CD4-positive, alpha-beta T cell (primary cell): ENCODE results near the gene POT1. TPM values are rescaled to one million over a fixed set of nuclear protein-coding genes. Genes with fewer than 3 reads are reported as not detected.

Source experiments
- ATAC-seq: fragments of 200-7000 bp; cut with Tn5 transposase; one replicate; pipeline ENCODE4 v1.10.0; 2022; ENCODE audit warnings: mild to moderate bottlenecking; ENCODE audit not compliant: poor library complexity
- CTCF ChIA-PET: fragments of 350-600 bp; sonication (Branson Sonifier 250); formaldehyde crosslinking; loops from one replicate; lab custom pipeline; 2021; ENCODE audit warnings: antibody characterized with exemption, inconsistent platforms; lab: Charles Lee
- POLR2A ChIA-PET: fragments of 350-600 bp; sonication (Branson Sonifier 250); formaldehyde crosslinking; loops from one replicate; lab custom pipeline; 2021; ENCODE audit warnings: antibody characterized with exemption, inconsistent platforms; lab: Charles Lee
- DNase-seq, 14 experiments: peaks; one replicate each; pipeline ENCODE4 v3.0.0-alpha.2; 2013 to 2020; ENCODE audit warnings: mixed read lengths in 2 of 14
- H3K27ac ChIP-seq, 2 donors: one replicate each; pipeline versions ENCODE4 v1.5.1 to v1.7.0; 2013; ENCODE audit warnings: low read length in 2 of 2, low read depth in 1 of 2, mild to moderate bottlenecking in 1 of 2
- H3K27me3 ChIP-seq, 2 experiments: 1 replicate in 1 of 2; 2 replicates in 1 of 2; pipeline versions ENCODE4 v1.6.1 to v1.7.0; 2013; ENCODE audit warnings: low read length in 2 of 2, control low read depth in 1 of 2, mild to moderate bottlenecking in 1 of 2, moderate library complexity in 1 of 2; ENCODE audit not compliant: insufficient read depth in 2 of 2, control insufficient read depth in 1 of 2
- H3K36me3 ChIP-seq: one replicate; pipeline ENCODE4 v1.6.1; 2013; ENCODE audit warnings: low read length, control low read depth; ENCODE audit not compliant: insufficient read depth
- H3K4me1 ChIP-seq: one replicate; pipeline ENCODE4 v1.6.1; 2013; ENCODE audit warnings: low read length, control low read depth; ENCODE audit not compliant: insufficient read depth
- H3K4me3 ChIP-seq: one replicate; pipeline ENCODE4 v1.5.1; 2013; ENCODE audit warnings: mild to moderate bottlenecking, low read length, moderate library complexity
- H3K9me3 ChIP-seq, 2 experiments: 1 replicate in 1 of 2; 2 replicates in 1 of 2; pipeline versions ENCODE4 v1.6.1 to v1.7.0; 2013; ENCODE audit warnings: low read length in 2 of 2, mild to moderate bottlenecking in 2 of 2, control low read depth in 1 of 2, moderate library complexity in 1 of 2; ENCODE audit not compliant: control insufficient read depth in 1 of 2, insufficient read depth in 1 of 2
- H3K27ac Mint-ChIP-seq: one replicate; pipeline ENCODE4 v1.8.0; 2020; ENCODE audit warnings: mixed read lengths
- H3K27me3 Mint-ChIP-seq: one replicate; pipeline ENCODE4 v1.8.0; 2021; ENCODE audit warnings: mixed read lengths
- H3K36me3 Mint-ChIP-seq: one replicate; pipeline ENCODE4 v1.8.0; 2021; ENCODE audit warnings: low read depth, mixed read lengths
- H3K4me1 Mint-ChIP-seq: one replicate; pipeline ENCODE4 v1.8.0; 2021; ENCODE audit warnings: low read depth, mixed read lengths
- H3K4me3 Mint-ChIP-seq: one replicate; pipeline ENCODE4 v1.8.0; 2020; ENCODE audit warnings: mild to moderate bottlenecking, mixed read lengths
- H3K9me3 Mint-ChIP-seq: one replicate; pipeline ENCODE4 v1.8.0; 2020; ENCODE audit warnings: mixed read lengths
- CTCF ChIP-seq: fragments of 200-600 bp; IDR thresholded peaks from one replicate; pipeline ENCODE4 v1.8.0; 2022; ENCODE audit warnings: antibody characterized with exemption, mild to moderate bottlenecking
- intact Hi-C, 2 experiments: fragments of 100-400 bp; cut with DNase I in 1 of 2; cut with micrococcal nuclease in 1 of 2; formaldehyde crosslinking; loops; one replicate each; pipeline versions ENCODE4 v1.15.1 to v1.9.0; 2023 to 2025; cut with DNase I, micrococcal nuclease
- total RNA-seq, 174 experiments: library from RNA in 2 of 174; stranded (reverse) in 2 of 174; gene quantifications; one replicate each; pipeline ENCODE4 v1.2.3 and lab custom pipeline; 2021 to 2026

The POT1 gene
- total RNA-seq, 2 experiments from 2014 or later: 8.0 to 8.3 TPM

- ATAC-seq: no peak
- ChIA-PET POLR2A (no interaction called here), CTCF (no interaction called here)
- Histone ChIP-seq H3K36me3 (peaks cover 14% of the 10 kb centered on the region), H3K27ac (no peak overlapping the region), H3K4me1 (no peaks in the 10 kb centered on the region), H3K27me3 (no peaks in the 10 kb centered on the region), H3K4me3 (no peak overlapping the region), H3K9me3 (no peaks in the 10 kb centered on the region)
- TF ChIP-seq CTCF: no peak
- no peak overlapping the region for H3K27ac Mint-ChIP-seq
- H3K36me3 Mint-ChIP-seq: peaks cover 34% of the 10 kb centered on the region
- H3K9me3 Mint-ChIP-seq: no peaks in the 10 kb centered on the region
- H3K27me3 Mint-ChIP-seq: no peaks in the 10 kb centered on the region
- intact Hi-C loops: no loop called here
- H3K4me3 Mint-ChIP-seq: no peak overlapping the region
- DNase-seq: no peak
- peaks cover 43% of the 10 kb centered on the region for H3K4me1 Mint-ChIP-seq
Observed at GRCh38 chr7:124918662-124919061, 11.0 kb downstream of the POT1 start.

GRCh38 chr7:124915242-124915641, 14.4 kb downstream of the POT1 start:
- H3K27me3 Mint-ChIP-seq: no peaks in the 10 kb centered on the region
- DNase-seq (no peak), ATAC-seq (no peak)
- ChIA-PET POLR2A (interaction anchor here (0.5 kb wide), 1 partner anchor 59 kb away, joined by 5 read pairs; no protein-coding TSS in a partner anchor), CTCF (no interaction called here)
- peaks cover 17% of the 10 kb centered on the region for H3K36me3 ChIP-seq
- H3K27ac Mint-ChIP-seq: no peak overlapping the region
- no peaks in the 10 kb centered on the region for H3K9me3 ChIP-seq
- peaks cover 16% of the 10 kb centered on the region for H3K4me1 Mint-ChIP-seq
- H3K4me3 Mint-ChIP-seq: no peak overlapping the region
- intact Hi-C loops: no loop called here
- no peak overlapping the region for H3K27ac ChIP-seq
- H3K4me3 ChIP-seq: no peak overlapping the region
- no peaks in the 10 kb centered on the region for H3K4me1 ChIP-seq
- peaks cover 43% of the 10 kb centered on the region for H3K36me3 Mint-ChIP-seq
- no peaks in the 10 kb centered on the region for H3K27me3 ChIP-seq
- no peaks in the 10 kb centered on the region for H3K9me3 Mint-ChIP-seq
- TF ChIP-seq CTCF: no peak

GRCh38 chr7:124914298-124914697, 15.3 kb downstream of the POT1 start:
- Histone ChIP-seq H3K4me3 (no peak overlapping the region), H3K27me3 (no peaks in the 10 kb centered on the region), H3K9me3 (no peaks in the 10 kb centered on the region), H3K27ac (no peak overlapping the region), H3K4me1 (no peaks in the 10 kb centered on the region), H3K36me3 (peaks cover 17% of the 10 kb centered on the region)
- H3K9me3 Mint-ChIP-seq: no peaks in the 10 kb centered on the region
- TF ChIP-seq CTCF: no peak
- DNase-seq (no peak), ATAC-seq (no peak)
- H3K27ac Mint-ChIP-seq: no peak overlapping the region
- no peak overlapping the region for H3K4me3 Mint-ChIP-seq
- intact Hi-C loops: no loop called here
- ChIA-PET POLR2A (no interaction called here), CTCF (interaction anchor here (0.6 kb wide), 1 partner anchor 10 kb away, joined by 3 read pairs; no protein-coding TSS in a partner anchor)
- peaks cover 41% of the 10 kb centered on the region for H3K36me3 Mint-ChIP-seq
- H3K4me1 Mint-ChIP-seq: peaks cover 12% of the 10 kb centered on the region
- H3K27me3 Mint-ChIP-seq: no peaks in the 10 kb centered on the region
